Right lobe of liver (tissue), 6 donors: ENCODE measurements around the gene DRD4. TPM values are rescaled to one million over a fixed set of nuclear protein-coding genes. Genes with fewer than 3 reads are reported as not detected.

Experiments
- ATAC-seq, 4 donors: fragments of 200-7000 bp; cut with Tn5 transposase; one replicate each; pipeline ENCODE4 v1.9.1; 2020; ENCODE audit warnings: mild to moderate bottlenecking in 4 of 4, moderate library complexity in 4 of 4
- DNase-seq, 3 donors: peaks; one replicate each; pipeline ENCODE4 v3.0.0-alpha.2; 2020
- H3K27ac ChIP-seq, 3 donors: fragments of 200-600 bp; one replicate each; pipeline ENCODE4 v1.8.0; 2022
- H3K27me3 ChIP-seq, 2 donors: fragments of 200-600 bp; one replicate each; pipeline ENCODE4 v1.8.0; 2022
- H3K36me3 ChIP-seq, 4 donors: fragments of 200-600 bp; sonication (generic) in 1 of 4; one replicate each; pipeline versions ENCODE4 v1.5.1 to v1.8.0; 2017 to 2022; ENCODE audit warnings: control low read depth in 1 of 4
- H3K4me1 ChIP-seq, 4 donors: fragments of 200-600 bp; sonication (generic) in 1 of 4; one replicate each; pipeline versions ENCODE4 v1.5.1 to v1.8.0; 2017 to 2022; ENCODE audit warnings: control low read depth in 1 of 4
- H3K4me3 ChIP-seq, 3 donors: fragments of 200-600 bp; one replicate each; pipeline ENCODE4 v1.8.0; 2022
- H3K9me3 ChIP-seq, 4 donors: fragments of 200-600 bp; sonication (generic) in 1 of 4; one replicate each; pipeline versions ENCODE4 v1.5.1 to v1.8.0; 2017 to 2022; ENCODE audit warnings: control low read depth in 1 of 4
- CTCF ChIP-seq, 4 donors: fragments of 200-600 bp in 3 of 4; fragments of 450-650 bp in 1 of 4; IDR thresholded peaks; one replicate each; pipeline versions ENCODE4 v1.5.1 to v1.8.0; 2016 to 2022; ENCODE audit warnings: antibody characterized with exemption in 4 of 4, mild to moderate bottlenecking in 2 of 4
- POLR2A ChIP-seq: fragments of 450-650 bp; IDR thresholded peaks from one replicate; pipeline ENCODE4 v1.6.1; 2017; ENCODE audit warnings: antibody characterized with exemption, mild to moderate bottlenecking
- WGBS: methylation state at CpG from one replicate; pipeline ENCODE4 v1.1.6; 2018; ENCODE audit warnings: low coverage, low lambda C conversion rate; ENCODE audit not compliant: insufficient coverage; ENCODE audit errors: missing lambda C conversion rate; 5-methylcytosine and 5-hydroxymethylcytosine counted together
- intact Hi-C, 2 donors: fragments of 100-400 bp; cut with DNase I; formaldehyde crosslinking; loops; one replicate each; pipeline versions ENCODE4 v1.11.2 to v1.14.1; 2022
- total RNA-seq, 6 experiments: library from RNA; depleted of rRNA in 2 of 6; stranded (reverse); fragments of >200 nt in 2 of 6; fragmentation: NEBNext Ultra II Directional in 3 of 6; extraction: Animal tissue kit (Norgen Biotek cat#: 25700) in 3 of 6; gene quantifications; one replicate each; pipeline versions ENCODE4 v1.1.0 to v1.2.4, GENCODE V29; 2016 to 2023
- donor health status: DM: no; HTN: yes; CAD: no.
- donor health status: DM: no; HTN: no; CAD: no.
- donor health status: DM: no; HTN: no; CAD: no.
- donor health status: DM: no; HTN: yes; CAD: no.
- donor health status: DM: no; HTN: yes; CAD: no.

DRD4 gene
- total RNA-seq, 6 experiments from 2014 or later, result 0.31 to 0.90 (median 0.41) TPM; not detected in 2

- intact Hi-C loops, result no loop called here
- Histone ChIP-seq H3K9me3 (no peaks in the 10 kb centered on the region), H3K4me1 (peaks cover 0 to 9% (median 0%) of the 10 kb centered on the region in 4 donors), H3K36me3 (no peaks in the 10 kb centered on the region), H3K4me3 (no peak overlapping the region), H3K27me3 (no peaks in the 10 kb centered on the region), H3K27ac (no peak overlapping the region)
- ATAC-seq (no peak), DNase-seq (no peak)
- 95% methylated on average over 13 of the region's 31 CpGs for whole genome bisulfite sequencing
- TF ChIP-seq CTCF (IDR thresholded peaks at IDR 0.05) (no peak), POLR2A (no peak)
Observed at GRCh38 chr11:628056-628455, 9.0 kb upstream of the DRD4 start.

- no peaks in the 10 kb centered on the region for H3K36me3 ChIP-seq
- no peaks in the 10 kb centered on the region for H3K27me3 ChIP-seq
- ATAC-seq (no peak), DNase-seq (no peak)
- TF ChIP-seq POLR2A (no peak), CTCF (IDR thresholded peaks at IDR 0.05) (no peak)
- intact Hi-C loops, result no loop called here
- H3K27ac ChIP-seq, result no peak overlapping the region
- H3K9me3 ChIP-seq, result no peaks in the 10 kb centered on the region
- H3K4me1 ChIP-seq, result peaks cover 0 to 7% (median 0%) of the 10 kb centered on the region in 4 donors
- no peak overlapping the region for H3K4me3 ChIP-seq
- WGBS, result 50% methylated on average over 10 of the region's 10 CpGs
Observed at GRCh38 chr11:629237-629583, 7.9 kb upstream of the DRD4 start.

- intact Hi-C loops, result no loop called here
- TF ChIP-seq CTCF (IDR thresholded peaks at IDR 0.05) (no peak), POLR2A (no peak)
- H3K9me3 ChIP-seq, result no peaks in the 10 kb centered on the region
- ATAC-seq (no peak), DNase-seq (no peak)
- H3K27ac ChIP-seq, result no peak overlapping the region
- no peaks in the 10 kb centered on the region for H3K27me3 ChIP-seq
- no peaks in the 10 kb centered on the region for H3K4me1 ChIP-seq
- H3K36me3 ChIP-seq, result no peaks in the 10 kb centered on the region
- WGBS, result 94% methylated on average over 2 of the region's 5 CpGs
- no peak overlapping the region for H3K4me3 ChIP-seq
Observed at GRCh38 chr11:630871-631270, 6.2 kb upstream of the DRD4 start.

GRCh38 chr11:635945-636510, 1.0 kb upstream of the DRD4 start:
- 57% methylated on average over 8 of the region's 22 CpGs for WGBS
- Histone ChIP-seq H3K4me3 (no peak overlapping the region), H3K27me3 (no peaks in the 10 kb centered on the region), H3K36me3 (no peaks in the 10 kb centered on the region), H3K9me3 (no peaks in the 10 kb centered on the region), H3K27ac (no peak overlapping the region), H3K4me1 (peaks cover 0 to 9% (median 0%) of the 10 kb centered on the region in 4 donors)
- DNase-seq (no peak), ATAC-seq (peak in 1 of 4 donors; percentile 5)
- intact Hi-C loops, result no loop called here
- TF ChIP-seq CTCF (IDR thresholded peaks at IDR 0.05) (no peak), POLR2A (no peak)

GRCh38 chr11:637333-637592, 194 bp downstream of the DRD4 start:
- no CpG with 5 or more reads among the region's 34 CpGs for WGBS
- no peaks in the 10 kb centered on the region for H3K27me3 ChIP-seq
- no peaks in the 10 kb centered on the region for H3K36me3 ChIP-seq
- H3K27ac ChIP-seq, result no peak overlapping the region
- no peaks in the 10 kb centered on the region for H3K9me3 ChIP-seq
- intact Hi-C loops, result no loop called here
- H3K4me1 ChIP-seq, result peaks cover 0 to 9% (median 0%) of the 10 kb centered on the region in 4 donors
- DNase-seq (no peak), ATAC-seq (no peak)
- H3K4me3 ChIP-seq, result peak overlapping the region in 1 of 3 donors; percentile 1
- TF ChIP-seq CTCF (IDR thresholded peaks at IDR 0.05), result no peak
- TF ChIP-seq POLR2A, result no peak
